Measurements from ENCODE around the gene MRO.

DNA sequence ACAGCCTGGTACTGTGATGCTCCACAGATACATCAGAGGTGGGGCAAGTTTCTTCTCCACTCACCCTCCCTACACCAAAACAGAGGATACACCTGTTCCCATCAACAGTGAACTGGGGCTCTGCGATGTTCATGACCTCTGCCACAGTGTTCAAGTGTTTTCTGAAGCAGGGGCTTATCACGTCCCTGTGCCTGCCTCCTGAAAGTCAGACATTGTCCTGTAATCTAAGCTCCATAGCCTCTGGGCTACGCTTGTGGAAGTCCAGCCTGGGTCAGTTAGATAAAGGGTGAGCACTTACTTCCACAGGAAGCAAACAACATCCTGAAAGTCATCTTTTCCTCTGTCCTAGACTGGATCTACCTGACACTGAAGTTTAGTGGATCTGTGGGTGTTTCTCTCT, 20.2 kb upstream of the MRO start:
- no peak for TF ChIP-seq POLR2A (IDR thresholded peaks at IDR 0.05; ENCODE audit: low read depth, low read length)
- TF ChIP-seq POLR2AphosphoS5 (IDR thresholded peaks at IDR 0.05; ENCODE audit: low read depth, low read length), result no peak
